Femur (tissue), 1 donor: ENCODE data around the gene ACOT11.
A peak's percentile ranks its signal among the peaks of the same experiment; 100 is the strongest.

Source experiments
- DNase-seq: peaks from one replicate; pipeline ENCODE4 v3.0.0-alpha.2; 2017

Gene ACOT11

GRCh38 chr1:54538538-54538937 is 9.5 kb upstream of the ACOT11 start:
- DNase-seq = no peak

GRCh38 chr1:54540582-54541295 is 7.3 kb upstream of the ACOT11 start:
- no peak for DNase-seq

- DNase-seq = peak; percentile 79
Observed at GRCh38 chr1:54542120-54542961, 5.7 kb upstream of the ACOT11 start.

GRCh38 chr1:54542962-54543539 is 5.0 kb upstream of the ACOT11 start:
- DNase-seq = no peak

GRCh38 chr1:54543729-54544496 is 4.1 kb upstream of the ACOT11 start:
- no peak for DNase-seq

GRCh38 chr1:54545916-54546635 is 2.0 kb upstream of the ACOT11 start:
- DNase-seq = no peak

GRCh38 chr1:54546651-54547401 is 1.2 kb upstream of the ACOT11 start:
- no peak for DNase-seq

- DNase-seq = no peak
Observed at GRCh38 chr1:54548389-54549044, 489 bp downstream of the ACOT11 start.

GRCh38 chr1:54549181-54549924 is 1.3 kb downstream of the ACOT11 start:
- no peak for DNase-seq

GRCh38 chr1:54551891-54552290 is 3.9 kb downstream of the ACOT11 start:
- DNase-seq = no peak

GRCh38 chr1:54553602-54554313 is 5.7 kb downstream of the ACOT11 start:
- no peak for DNase-seq

GRCh38 chr1:54556110-54556509 is 8.1 kb downstream of the ACOT11 start:
- no peak for DNase-seq

- DNase-seq = no peak
Observed at GRCh38 chr1:54557671-54558355, 9.8 kb downstream of the ACOT11 start.

GRCh38 chr1:54558434-54559030 is 10.5 kb downstream of the ACOT11 start:
- peak; percentile 61 for DNase-seq

GRCh38 chr1:54559111-54559548 is 11.1 kb downstream of the ACOT11 start:
- DNase-seq = no peak

- DNase-seq = no peak
Observed at GRCh38 chr1:54559771-54560231, 11.8 kb downstream of the ACOT11 start.

GRCh38 chr1:54564312-54565112 is 16.5 kb downstream of the ACOT11 start:
- no peak for DNase-seq
